RWPE2 (cell line): ENCODE results near the gene PLPP7.
"Not testable (repeated sequence)": the region's sequence is repeated elsewhere in the genome, so short reads cannot be mapped to it uniquely, and the experiment has no call there.

Source experiments
- ATAC-seq: fragments of 200-7000 bp; cut with Tn5 transposase; 3 replicates; pipeline ENCODE4 v1.9.1; 2021; ENCODE audit warnings: low read depth
- DNase-seq: peaks from one replicate; pipeline ENCODE4 v3.0.0-alpha.2; 2020; ENCODE audit warnings: low spot score
- H3K27ac ChIP-seq: fragments of 450-650 bp; 2 replicates; pipeline ENCODE4 v1.5.1; 2017; ENCODE audit warnings: mild to moderate bottlenecking; ENCODE audit not compliant: poor library complexity, severe bottlenecking
- H3K27me3 ChIP-seq: fragments of 250-450 bp; sonication (Bioruptor Pico); 2 replicates; pipeline ENCODE4 v1.5.1; 2021; ENCODE audit warnings: mild to moderate bottlenecking, moderate library complexity; ENCODE audit not compliant: insufficient read depth, poor library complexity, severe bottlenecking
- H3K36me3 ChIP-seq: fragments of 250-450 bp; sonication (Bioruptor Pico); 2 replicates; pipeline ENCODE4 v1.5.1; 2020; ENCODE audit warnings: low read depth, mild to moderate bottlenecking, moderate library complexity
- H3K4me1 ChIP-seq: fragments of 250-450 bp; sonication (Bioruptor Pico); 2 replicates; pipeline ENCODE4 v1.5.1; 2021; ENCODE audit warnings: mild to moderate bottlenecking, moderate library complexity; ENCODE audit not compliant: insufficient read depth, poor library complexity, severe bottlenecking
- H3K4me3 ChIP-seq: fragments of 250-450 bp; sonication (Bioruptor Pico); 2 replicates; pipeline ENCODE4 v1.5.1; 2021; ENCODE audit warnings: mild to moderate bottlenecking, moderate library complexity; ENCODE audit not compliant: severe bottlenecking
- H3K9me3 ChIP-seq: fragments of 250-450 bp; sonication (Bioruptor Pico); 2 replicates; pipeline ENCODE4 v1.5.1; 2021; ENCODE audit warnings: mild to moderate bottlenecking, moderate library complexity; ENCODE audit not compliant: severe bottlenecking
- TF ChIP-seq, protein P1 (sequence below): fragments of 450-650 bp; IDR thresholded peaks from one replicate; pipeline ENCODE4 v1.5.1; 2017; ENCODE audit warnings: mild to moderate bottlenecking, moderate library complexity; ENCODE audit not compliant: poor library complexity, severe bottlenecking

The PLPP7 gene

DNA sequence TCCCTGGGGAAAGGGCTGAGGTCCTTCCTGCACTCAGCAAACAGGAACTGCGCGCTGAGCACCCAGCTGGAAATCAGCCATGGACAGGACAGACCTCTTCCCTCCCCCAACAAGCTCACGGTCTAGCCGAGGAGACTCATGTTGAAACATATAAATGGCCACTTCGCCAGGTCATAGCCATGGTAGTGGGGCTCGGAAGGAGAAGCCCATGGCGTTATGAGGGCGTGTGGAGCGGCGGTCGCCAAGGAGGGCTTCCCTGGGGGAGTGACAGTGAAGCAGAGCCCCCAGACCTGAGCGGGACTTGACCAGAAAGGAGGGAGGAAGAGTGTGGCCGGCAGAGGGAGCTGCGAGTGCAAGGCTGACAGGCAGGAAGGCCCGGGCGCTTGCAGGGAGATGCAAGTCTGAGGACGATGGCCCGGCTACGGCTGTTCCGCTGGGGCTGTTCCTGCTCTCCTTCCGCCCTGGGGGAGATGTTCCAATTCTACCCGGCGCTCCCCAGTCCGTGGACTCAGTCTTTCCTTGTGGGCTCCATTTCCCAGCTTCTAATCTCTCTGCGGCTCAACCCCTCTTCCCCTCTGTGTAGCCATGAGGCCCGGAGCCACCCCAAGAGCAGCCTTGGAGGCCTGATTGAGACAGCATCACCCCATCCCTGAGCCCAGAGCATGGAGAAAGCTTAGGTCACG lies 60.5 kb downstream of the PLPP7 start:
- Histone ChIP-seq H3K4me1 (no peaks in the 10 kb centered on the region), H3K27me3 (no peaks in the 10 kb centered on the region), H3K4me3 (no peak overlapping the region), H3K27ac (no peak overlapping the region), H3K9me3 (no peaks in the 10 kb centered on the region), H3K36me3 (no peaks in the 10 kb centered on the region)
- peak; percentile 85 for DNase-seq
- peak; percentile 93 for ATAC-seq
- TF ChIP-seq, protein P1, sequence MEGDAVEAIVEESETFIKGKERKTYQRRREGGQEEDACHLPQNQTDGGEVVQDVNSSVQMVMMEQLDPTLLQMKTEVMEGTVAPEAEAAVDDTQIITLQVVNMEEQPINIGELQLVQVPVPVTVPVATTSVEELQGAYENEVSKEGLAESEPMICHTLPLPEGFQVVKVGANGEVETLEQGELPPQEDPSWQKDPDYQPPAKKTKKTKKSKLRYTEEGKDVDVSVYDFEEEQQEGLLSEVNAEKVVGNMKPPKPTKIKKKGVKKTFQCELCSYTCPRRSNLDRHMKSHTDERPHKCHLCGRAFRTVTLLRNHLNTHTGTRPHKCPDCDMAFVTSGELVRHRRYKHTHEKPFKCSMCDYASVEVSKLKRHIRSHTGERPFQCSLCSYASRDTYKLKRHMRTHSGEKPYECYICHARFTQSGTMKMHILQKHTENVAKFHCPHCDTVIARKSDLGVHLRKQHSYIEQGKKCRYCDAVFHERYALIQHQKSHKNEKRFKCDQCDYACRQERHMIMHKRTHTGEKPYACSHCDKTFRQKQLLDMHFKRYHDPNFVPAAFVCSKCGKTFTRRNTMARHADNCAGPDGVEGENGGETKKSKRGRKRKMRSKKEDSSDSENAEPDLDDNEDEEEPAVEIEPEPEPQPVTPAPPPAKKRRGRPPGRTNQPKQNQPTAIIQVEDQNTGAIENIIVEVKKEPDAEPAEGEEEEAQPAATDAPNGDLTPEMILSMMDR: peak; percentile 93

DNA sequence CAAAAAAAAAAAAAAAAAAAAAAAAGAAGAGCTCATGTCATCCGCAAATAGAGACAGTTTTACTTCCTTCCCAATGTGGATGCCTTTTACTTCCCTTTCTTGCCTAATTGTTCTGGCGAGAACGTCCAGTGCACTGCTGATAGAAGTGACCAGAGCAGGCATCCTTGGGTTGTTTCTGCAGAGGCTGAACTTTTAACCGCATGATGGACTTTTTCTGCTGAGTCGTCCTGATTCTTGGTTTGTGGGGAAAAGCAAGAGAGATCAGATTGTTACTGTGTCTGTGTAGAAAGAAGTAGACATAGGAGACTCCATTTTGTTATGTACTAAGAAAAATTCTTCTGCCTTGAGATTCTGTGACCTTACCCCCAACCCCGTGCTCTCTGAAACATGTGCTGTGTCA lies 67.0 kb downstream of the PLPP7 start:
- ATAC-seq, H3K27me3 ChIP-seq, H3K36me3 ChIP-seq, H3K4me1 ChIP-seq, H3K9me3 ChIP-seq, DNase-seq, H3K27ac ChIP-seq, H3K4me3 ChIP-seq: not testable (repeated sequence)

- Histone ChIP-seq H3K9me3 (no peaks in the 10 kb centered on the region), H3K4me1 (peaks cover 6% of the 10 kb centered on the region), H3K27ac (no peak overlapping the region), H3K27me3 (no peaks in the 10 kb centered on the region), H3K36me3 (no peaks in the 10 kb centered on the region), H3K4me3 (no peak overlapping the region)
- ATAC-seq (no peak), DNase-seq (no peak)
- TF ChIP-seq, protein P1: no peak
Measured at GRCh38 chr9:131358556-131358955, 69.0 kb downstream of the PLPP7 start.
